Islet precursor cell (in vitro differentiated cells): ENCODE measurements around the gene PXMP4.

ENCODE experiments used
- DNase-seq: peaks from one replicate; pipeline ENCODE4 v3.0.0-alpha.2; 2018

PXMP4 gene

GRCh38 chr20:33681288-33681687 lies 38.8 kb downstream of the PXMP4 start:
- DNase-seq = no peak

- no peak for DNase-seq
These were observed 39.4 kb downstream of the PXMP4 start for GRCh38 chr20:33680686-33681085.

GRCh38 chr20:33679758-33680485 lies 40.2 kb downstream of the PXMP4 start:
- DNase-seq = no peak

- no peak for DNase-seq
These were observed 42.0 kb downstream of the PXMP4 start for GRCh38 chr20:33677991-33678702.

- no peak for DNase-seq
These were observed 43.2 kb downstream of the PXMP4 start for GRCh38 chr20:33676652-33677645.

GRCh38 chr20:33676121-33676520 lies 44.0 kb downstream of the PXMP4 start:
- DNase-seq = no peak

GRCh38 chr20:33675136-33675959 lies 44.8 kb downstream of the PXMP4 start:
- DNase-seq = no peak

- DNase-seq = peak; percentile 89
These were observed 45.6 kb downstream of the PXMP4 start, which contains the start of gene NECAB3 for GRCh38 chr20:33674294-33675135. Gene NECAB3, minus strand, starts transcription at chr20:33674428. Its CDS starts 76 bp downstream, at chr20:33674352.

- peak; percentile 83 for DNase-seq
These were observed 46.5 kb downstream of the PXMP4 start for GRCh38 chr20:33673410-33674293.

- DNase-seq = no peak
These were observed 47.0 kb downstream of the PXMP4 start for GRCh38 chr20:33673114-33673409.

GRCh38 chr20:33672426-33673113 lies 47.5 kb downstream of the PXMP4 start:
- no peak for DNase-seq

- DNase-seq = no peak
These were observed 48.4 kb downstream of the PXMP4 start for GRCh38 chr20:33671573-33672288.

GRCh38 chr20:33670715-33671499 lies 49.2 kb downstream of the PXMP4 start:
- no peak for DNase-seq

- DNase-seq = no peak
These were observed 50.1 kb downstream of the PXMP4 start for GRCh38 chr20:33669873-33670640.

GRCh38 chr20:33669224-33669623 lies 50.9 kb downstream of the PXMP4 start:
- no peak for DNase-seq

GRCh38 chr20:33668466-33669155 lies 51.5 kb downstream of the PXMP4 start:
- no peak for DNase-seq
